ENCODE data around the gene CCDC74B.
"Not testable (repeated sequence)": the region's sequence is repeated elsewhere in the genome, so short reads cannot be mapped to it uniquely, and the experiment has no call there.

DNA sequence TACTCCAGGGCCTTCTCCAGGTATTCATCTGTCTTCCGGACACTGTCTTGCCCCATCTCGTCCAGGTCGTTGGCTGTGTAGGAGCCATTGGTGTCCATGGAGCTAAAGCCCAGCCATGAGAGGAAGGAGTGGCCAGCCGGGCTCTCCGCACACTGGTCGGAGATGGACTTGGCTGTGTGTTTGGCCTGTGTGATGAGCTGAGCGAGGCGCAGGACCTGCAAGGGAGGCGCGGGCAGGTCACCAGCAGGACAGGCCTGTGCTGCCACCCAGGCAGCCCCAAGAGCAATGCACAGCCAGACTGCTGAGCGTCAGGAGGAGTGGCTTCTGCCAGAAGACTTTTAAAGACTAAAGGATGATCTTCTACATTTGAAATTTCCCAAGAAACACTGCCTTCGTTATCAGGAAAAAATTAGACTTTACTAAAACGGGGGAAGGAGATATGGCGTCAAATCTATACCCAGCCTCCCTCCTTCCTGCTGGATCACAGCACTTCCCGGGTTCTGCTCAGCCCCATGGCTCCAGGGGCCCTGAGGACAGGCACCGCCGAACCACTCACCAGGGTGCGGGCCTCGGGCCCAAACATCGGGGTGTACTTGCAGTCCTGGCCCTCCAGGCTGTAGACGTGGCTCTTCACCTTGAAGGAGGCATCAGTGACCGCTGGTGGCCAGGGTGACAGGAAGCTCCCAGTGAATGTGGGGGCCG is 9.0 kb upstream of the CCDC74B start:
- not testable (repeated sequence) for TF ChIP-seq POLR2AphosphoS5 (IDR thresholded peaks at IDR 0.05; ENCODE audit: borderline replicate concordance, low read depth, low read length); EZH2 (IDR thresholded peaks at IDR 0.05)
